Astrocyte of the spinal cord (primary cell): ENCODE results near the gene LMCD1.

Experiments
- DNase-seq: peaks from one replicate; pipeline ENCODE4 v3.0.0; 2011; ENCODE audit warnings: low read depth, low spot score
- H3K4me3 ChIP-seq: 2 replicates; pipeline ENCODE4 v1.5.1; 2011; ENCODE audit warnings: low read depth, mild to moderate bottlenecking, low read length, moderate library complexity
- CTCF ChIP-seq: IDR thresholded peaks from 2 replicates; pipeline ENCODE4 v1.5.1; 2012; ENCODE audit warnings: low read depth, mild to moderate bottlenecking, low read length, inconsistent platforms
- in situ Hi-C: cut with HindIII; loops from 2 replicates; pipeline ENCODE4 v1.10.0; 2017; ENCODE audit warnings: low sequenced_read_pairs

LMCD1 gene

DNA sequence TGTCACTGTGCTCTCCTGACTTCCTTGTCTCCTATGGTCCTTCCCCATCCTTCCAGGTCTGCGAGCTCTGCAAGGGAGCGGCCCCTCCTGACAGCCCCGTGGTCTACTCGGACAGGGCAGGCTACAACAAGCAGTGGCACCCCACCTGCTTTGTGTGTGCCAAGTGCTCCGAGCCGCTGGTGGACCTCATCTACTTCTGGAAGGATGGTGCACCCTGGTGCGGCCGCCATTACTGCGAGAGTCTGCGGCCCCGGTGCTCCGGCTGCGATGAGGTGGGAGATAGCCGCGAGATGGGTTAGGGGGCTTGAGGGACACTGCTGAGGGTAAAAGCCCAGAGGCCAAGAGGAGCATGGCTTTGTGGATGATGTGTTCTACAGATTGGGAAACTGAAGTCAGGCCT lies 63.8 kb downstream of the LMCD1 start:
- no peak for DNase-seq
- TF ChIP-seq CTCF = no peak
- H3K4me3 ChIP-seq = no peak overlapping the region
- in situ Hi-C loops = no loop called here

- no peak for DNase-seq
- no peak for TF ChIP-seq CTCF
- H3K4me3 ChIP-seq = no peak overlapping the region
- in situ Hi-C loops = no loop called here
Measured at GRCh38 chr3:8567784-8568575, 66.4 kb downstream of the LMCD1 start.

GRCh38 chr3:8571256-8571655 lies 69.6 kb downstream of the LMCD1 start:
- no peak for DNase-seq
- in situ Hi-C loops = no loop called here
- no peak overlapping the region for H3K4me3 ChIP-seq
- TF ChIP-seq CTCF = no peak

GRCh38 chr3:8573342-8573926 lies 71.8 kb downstream of the LMCD1 start:
- in situ Hi-C loops = no loop called here
- no peak for TF ChIP-seq CTCF
- DNase-seq = no peak
- H3K4me3 ChIP-seq = no peak overlapping the region

DNA sequence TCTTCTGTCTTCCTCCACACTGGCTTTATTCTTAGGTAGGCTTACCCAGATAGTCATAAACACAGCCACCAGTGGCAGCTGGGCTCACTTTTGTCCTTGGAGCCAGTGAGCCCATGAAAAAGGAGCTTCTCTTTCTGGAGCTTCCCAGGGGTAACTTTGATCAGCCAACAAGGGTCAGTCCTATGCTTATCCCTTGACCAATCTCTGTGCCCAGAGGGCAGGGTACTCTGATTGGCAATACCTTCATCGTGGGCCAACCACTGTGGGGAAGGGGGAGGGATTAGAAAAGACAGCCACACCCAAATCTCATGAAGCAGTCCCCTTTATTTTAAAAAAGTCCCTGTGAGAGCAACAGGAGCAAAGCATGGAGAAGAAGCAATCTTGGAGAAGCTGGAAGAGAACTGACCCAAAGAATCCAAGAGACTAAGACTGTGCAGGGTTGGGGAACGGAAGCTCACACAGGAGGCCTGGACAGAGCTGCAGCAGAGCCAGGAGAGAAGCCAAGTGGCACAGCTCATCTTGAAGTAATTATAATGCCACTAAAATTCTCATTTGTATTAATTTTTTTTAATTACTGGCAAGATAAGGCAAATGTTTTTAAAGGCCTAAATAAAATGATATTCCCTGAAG lies 72.5 kb downstream of the LMCD1 start:
- in situ Hi-C loops = no loop called here
- DNase-seq = no peak
- no peak for TF ChIP-seq CTCF
- no peak overlapping the region for H3K4me3 ChIP-seq

- no peak for TF ChIP-seq CTCF
- DNase-seq = no peak
- in situ Hi-C loops = no loop called here
- H3K4me3 ChIP-seq = no peak overlapping the region
Measured at GRCh38 chr3:8574670-8575322, 73.2 kb downstream of the LMCD1 start.
